ENCODE results near the gene NAALADL2.

- no peak for TF ChIP-seq CTCF (IDR thresholded peaks at IDR 0.05)
- TF ChIP-seq POLR2AphosphoS5 (IDR thresholded peaks at IDR 0.05; ENCODE audit: insufficient read depth in 1 of 2, low read depth in 1 of 2) = no peak
- no peak for TF ChIP-seq POLR2A (IDR thresholded peaks at IDR 0.05)
Observed at GRCh38 chr3:175208326-175208725, 349.2 kb downstream of the NAALADL2 start.

Data from vagina (tissue), 2 donors.